Memory B cell (primary cell): Measurements from ENCODE around the gene BRICD5.

Source experiments
- ATAC-seq: fragments of 150-1000 bp; cut with Tn5 transposase; 2 replicates; pipeline ENCODE4 v1.10.0; 2021; ENCODE audit warnings: low read depth, mild to moderate bottlenecking, moderate library complexity
- DNase-seq, 2 donors: peaks; one replicate each; pipeline ENCODE4 v3.0.0; 2022; ENCODE audit warnings: low spot score in 2 of 2
- H3K27ac Mint-ChIP-seq: one replicate; pipeline ENCODE4 v1.8.0; 2022; ENCODE audit warnings: mild to moderate bottlenecking, moderate library complexity, mixed read lengths
- H3K27me3 Mint-ChIP-seq: one replicate; pipeline ENCODE4 v1.8.0; 2022; ENCODE audit warnings: mixed read lengths
- H3K36me3 Mint-ChIP-seq: one replicate; pipeline ENCODE4 v1.8.0; 2022; ENCODE audit warnings: mild to moderate bottlenecking, mixed read lengths
- H3K4me1 Mint-ChIP-seq: one replicate; pipeline ENCODE4 v1.8.0; 2022; ENCODE audit warnings: mixed read lengths
- H3K4me3 Mint-ChIP-seq: one replicate; pipeline ENCODE4 v1.8.0; 2022; ENCODE audit warnings: mild to moderate bottlenecking, moderate library complexity, mixed read lengths
- H3K9me3 Mint-ChIP-seq: one replicate; pipeline ENCODE4 v1.8.0; 2022; ENCODE audit warnings: mixed read lengths

The BRICD5 gene

DNA sequence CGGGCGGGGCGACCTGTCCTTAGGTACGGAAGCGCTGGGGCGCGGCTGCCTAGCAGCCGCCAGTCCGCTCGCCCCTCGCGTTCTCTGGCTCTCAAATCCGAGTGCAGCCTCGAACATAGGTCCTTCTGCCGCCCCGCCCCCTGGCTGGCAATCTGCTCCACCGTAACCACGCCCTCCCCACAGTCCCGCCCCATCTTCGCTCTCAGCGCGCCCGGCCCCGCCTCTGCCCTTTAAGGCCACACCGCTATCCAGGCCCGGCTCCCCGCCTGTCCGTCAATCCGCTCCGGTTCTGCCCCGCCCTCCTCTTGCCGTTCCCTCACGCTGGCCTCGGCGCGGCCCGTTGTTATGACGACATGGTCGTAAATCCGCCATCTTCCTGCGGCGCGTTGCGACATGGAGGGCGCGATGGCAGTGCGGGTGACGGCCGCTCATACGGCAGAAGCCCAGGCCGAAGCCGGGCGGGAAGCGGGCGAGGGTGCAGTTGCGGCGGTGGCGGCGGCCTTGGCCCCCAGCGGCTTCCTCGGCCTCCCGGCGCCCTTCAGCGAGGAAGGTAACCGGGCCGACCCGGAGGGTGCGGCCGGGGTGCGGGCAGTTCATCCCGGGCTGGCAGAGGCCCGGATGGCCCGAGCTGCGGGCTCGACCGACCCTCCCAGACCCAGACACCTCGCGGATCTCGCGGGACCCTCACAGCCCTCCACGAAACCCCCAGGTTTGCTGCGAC is 12.7 kb upstream of the BRICD5 start, which contains the start of gene E4F1:
Gene E4F1 (plus strand): TSS at position 371 of the 721 bp plus-strand sequence. CDS start 23 bp downstream, at position 394.
- Mint-ChIP-seq H3K36me3 (peaks cover 2% of the 10 kb centered on the region), H3K4me1 (peaks cover 7% of the 10 kb centered on the region), H3K4me3 (peak within 1 kb of the TSS; percentile 81), H3K9me3 (no peaks in the 10 kb centered on the region), H3K27me3 (no peaks in the 10 kb centered on the region), H3K27ac (peak within 1 kb of the TSS; percentile 46)
- ATAC-seq (peak; percentile 96), DNase-seq (peak; percentile 95 to 99)

DNA sequence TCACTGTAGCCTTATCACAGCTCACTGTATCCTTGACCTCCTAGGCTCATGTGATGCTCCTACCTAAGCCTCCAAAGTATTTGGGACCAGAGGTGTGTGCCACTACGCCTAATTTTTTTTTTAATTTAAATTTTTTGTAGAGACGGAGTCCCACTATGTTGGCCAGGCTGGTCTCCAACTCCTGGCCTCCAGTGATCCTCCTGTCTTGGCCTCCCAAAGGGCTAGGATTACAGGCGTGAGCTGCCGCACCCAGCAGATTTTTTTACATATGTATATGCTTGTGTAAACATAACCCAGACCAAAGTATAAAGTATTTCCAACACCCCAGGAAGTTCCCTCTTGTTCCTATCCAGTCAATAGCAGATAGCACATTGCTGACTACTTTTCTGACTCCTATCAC is 5.7 kb upstream of the BRICD5 start:
- DNase-seq, result no peak
- no peaks in the 10 kb centered on the region for H3K27me3 Mint-ChIP-seq
- H3K4me3 Mint-ChIP-seq, result peak overlapping the region; percentile 90
- peaks cover 2% of the 10 kb centered on the region for H3K36me3 Mint-ChIP-seq
- H3K27ac Mint-ChIP-seq, result no peak overlapping the region
- H3K4me1 Mint-ChIP-seq, result peaks cover 4% of the 10 kb centered on the region
- ATAC-seq, result no peak
- no peaks in the 10 kb centered on the region for H3K9me3 Mint-ChIP-seq

DNA sequence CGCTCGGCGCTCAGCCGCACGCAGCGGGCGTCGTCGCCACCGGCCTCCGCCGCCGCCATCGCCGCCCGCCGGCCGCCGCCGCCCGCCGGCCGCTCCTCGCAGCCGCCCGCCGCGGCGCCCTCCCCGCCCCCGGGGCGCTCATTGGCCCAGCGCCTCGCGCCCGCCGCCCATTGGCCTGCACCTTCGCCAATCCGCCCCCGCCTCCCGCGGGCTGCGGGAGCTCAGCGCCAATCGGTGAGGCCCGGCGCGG is 4.0 kb upstream of the BRICD5 start, which contains the start of gene PGP:
Gene PGP (minus strand): TSS at position 122 of the 250 bp plus-strand sequence. CDS start 63 bp downstream, at position 59.
- Mint-ChIP-seq H3K36me3 (peaks cover 2% of the 10 kb centered on the region), H3K9me3 (no peaks in the 10 kb centered on the region), H3K4me3 (peak within 1 kb of the TSS; percentile 90), H3K27ac (peak within 1 kb of the TSS; percentile 68), H3K4me1 (peaks cover 4% of the 10 kb centered on the region), H3K27me3 (no peaks in the 10 kb centered on the region)
- DNase-seq, result no peak
- ATAC-seq, result peak; percentile 94

DNA sequence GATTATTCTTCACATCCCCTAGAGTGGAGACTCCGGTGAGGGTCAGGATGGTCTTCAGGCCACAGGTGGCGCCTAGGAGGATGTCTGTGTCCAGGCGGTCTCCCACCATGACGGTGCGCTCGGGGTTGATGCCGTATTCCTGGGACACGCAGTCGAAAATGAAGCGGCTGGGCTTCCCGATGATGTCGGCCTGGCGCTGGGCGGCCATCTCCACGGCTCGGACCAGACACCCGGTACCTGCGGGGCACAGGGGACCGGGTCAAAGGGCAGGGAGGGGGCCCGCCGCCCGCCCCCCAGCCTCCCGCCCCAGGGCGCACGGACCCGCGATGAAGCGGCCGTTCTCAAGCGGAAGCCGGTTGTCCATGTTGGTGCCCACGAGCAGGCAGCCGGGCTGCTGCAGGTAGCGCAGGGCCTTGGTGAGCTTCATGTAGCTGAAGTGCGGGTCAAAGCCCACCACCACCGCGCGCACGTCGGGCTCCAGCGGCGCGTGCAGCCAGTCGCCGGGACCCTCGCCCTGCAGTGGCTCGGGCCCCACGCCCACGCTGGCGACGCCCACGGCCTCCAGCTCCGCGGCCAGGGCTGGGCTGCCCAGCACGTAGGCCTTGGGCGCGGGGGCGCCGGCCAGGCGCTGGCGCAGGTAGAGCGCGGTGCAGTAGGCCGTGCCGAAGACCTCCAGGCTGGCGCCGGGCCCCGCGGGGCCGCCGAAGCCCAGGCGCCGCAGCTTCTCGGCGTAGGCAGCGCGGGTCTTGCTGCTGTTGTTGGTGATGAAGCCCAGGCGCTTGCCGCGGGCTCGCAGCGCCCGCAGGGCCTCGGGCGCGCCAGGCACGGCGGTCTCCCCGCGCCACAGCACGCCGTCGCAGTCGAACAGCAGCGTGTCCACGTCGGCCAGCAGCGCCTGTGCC is 3.4 kb upstream of the BRICD5 start:
- DNase-seq, result no peak

DNA sequence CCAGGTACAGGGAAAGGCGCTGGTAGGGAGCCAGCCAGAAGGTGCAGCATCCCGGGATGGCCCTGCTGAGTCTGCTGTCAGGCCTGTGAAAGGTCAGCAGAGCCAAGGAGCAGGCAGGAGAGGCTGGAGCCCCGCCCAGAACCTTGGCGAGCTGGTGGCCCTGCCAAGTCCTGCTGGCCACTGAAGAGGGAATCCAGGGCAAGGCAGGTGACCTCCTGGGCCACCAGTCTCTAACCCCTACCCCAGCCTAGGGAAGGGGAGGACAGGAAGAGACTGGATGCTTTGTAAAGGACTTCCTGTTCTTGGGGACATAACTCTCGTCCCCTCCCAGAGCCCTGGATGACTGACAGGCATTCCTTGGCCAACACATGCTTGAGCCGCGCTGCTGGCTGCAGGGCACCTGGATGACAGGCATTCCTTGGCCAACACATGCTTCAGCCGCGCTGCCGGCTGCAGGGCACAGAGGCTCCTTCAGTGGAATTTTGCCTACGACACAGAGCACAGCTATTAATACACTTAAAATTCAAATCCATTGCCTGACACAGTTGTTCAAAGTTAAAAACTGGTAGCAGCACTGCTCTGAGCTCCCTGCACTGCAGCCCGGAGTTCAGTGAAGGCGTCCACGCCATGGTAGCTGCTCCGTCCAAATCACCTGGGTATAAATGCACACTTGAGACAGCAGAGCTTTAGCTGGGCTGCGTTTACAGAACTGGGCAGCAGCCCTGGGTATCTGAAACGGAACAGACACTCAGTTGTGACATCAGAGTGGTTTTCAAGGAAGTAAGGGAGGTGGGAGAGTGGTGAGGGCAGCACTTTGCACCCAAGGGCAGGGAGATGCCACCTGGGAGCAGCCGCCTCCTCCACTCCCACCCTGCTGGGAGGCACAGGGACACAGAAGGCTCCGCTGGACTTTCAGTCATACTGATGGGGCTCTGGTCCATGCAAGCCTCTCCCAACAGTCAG is 2.0 kb upstream of the BRICD5 start:
- Mint-ChIP-seq H3K4me3 (peak overlapping the region; percentile 68), H3K9me3 (no peaks in the 10 kb centered on the region), H3K27ac (no peak overlapping the region), H3K36me3 (peaks cover 9% of the 10 kb centered on the region), H3K27me3 (no peaks in the 10 kb centered on the region), H3K4me1 (peaks cover 7% of the 10 kb centered on the region)
- no peak for DNase-seq
- ATAC-seq, result no peak

More for the DNA sequence above, 3.4 kb upstream of the BRICD5 start:
- Mint-ChIP-seq H3K36me3 (peaks cover 2% of the 10 kb centered on the region), H3K4me3 (peak overlapping the region; percentile 68), H3K9me3 (no peaks in the 10 kb centered on the region), H3K27me3 (no peaks in the 10 kb centered on the region), H3K27ac (no peak overlapping the region), H3K4me1 (peaks cover 4% of the 10 kb centered on the region)
- peak; percentile 2 for ATAC-seq

DNA sequence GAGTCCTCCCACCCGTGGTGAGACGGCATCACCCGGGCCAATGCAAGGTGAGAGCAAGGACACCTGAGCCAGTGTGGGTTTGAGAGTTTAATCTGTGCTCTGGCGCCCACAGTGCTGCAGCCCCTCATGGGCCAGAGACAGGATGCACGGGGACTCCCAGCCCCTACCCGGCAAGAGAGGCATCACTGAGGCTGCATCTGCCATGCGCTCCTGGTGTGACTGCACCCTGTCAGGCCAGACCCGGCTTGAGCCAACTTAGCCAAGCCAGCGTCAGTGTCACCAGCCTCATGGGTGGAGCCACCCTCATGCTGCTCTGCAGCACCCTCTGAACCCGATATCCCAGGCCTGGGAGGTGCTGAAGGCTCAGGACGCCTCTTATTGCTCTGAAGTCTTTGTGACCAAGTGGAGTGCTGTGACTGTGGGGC is 1.3 kb upstream of the BRICD5 start:
- ATAC-seq, result no peak
- H3K9me3 Mint-ChIP-seq, result no peaks in the 10 kb centered on the region
- peaks cover 11% of the 10 kb centered on the region for H3K4me1 Mint-ChIP-seq
- DNase-seq, result no peak
- peaks cover 13% of the 10 kb centered on the region for H3K36me3 Mint-ChIP-seq
- H3K27ac Mint-ChIP-seq, result no peak overlapping the region
- H3K27me3 Mint-ChIP-seq, result no peaks in the 10 kb centered on the region
- H3K4me3 Mint-ChIP-seq, result no peak overlapping the region

DNA sequence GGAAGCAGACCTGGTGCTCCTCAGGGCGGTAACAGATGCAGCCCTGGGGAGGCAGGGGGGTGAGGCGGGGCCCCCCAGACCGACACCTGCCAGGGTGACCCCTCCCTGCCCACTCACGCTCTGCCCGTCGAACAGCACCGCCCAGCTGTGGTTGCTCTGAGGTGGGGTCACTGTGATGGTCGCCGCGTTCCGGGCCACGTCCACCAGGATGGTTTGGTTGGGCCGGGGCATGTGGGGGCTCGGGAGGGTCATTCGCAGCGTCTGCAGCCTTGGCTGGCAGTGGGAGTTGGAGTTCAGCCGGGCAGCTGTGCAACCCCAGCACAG is 692 bp downstream of the BRICD5 start:
- DNase-seq (no peak), ATAC-seq (no peak)
- Mint-ChIP-seq H3K4me1 (peaks cover 16% of the 10 kb centered on the region), H3K4me3 (no peak overlapping the region), H3K36me3 (peaks cover 13% of the 10 kb centered on the region), H3K27ac (no peak overlapping the region), H3K27me3 (no peaks in the 10 kb centered on the region), H3K9me3 (no peaks in the 10 kb centered on the region)

DNA sequence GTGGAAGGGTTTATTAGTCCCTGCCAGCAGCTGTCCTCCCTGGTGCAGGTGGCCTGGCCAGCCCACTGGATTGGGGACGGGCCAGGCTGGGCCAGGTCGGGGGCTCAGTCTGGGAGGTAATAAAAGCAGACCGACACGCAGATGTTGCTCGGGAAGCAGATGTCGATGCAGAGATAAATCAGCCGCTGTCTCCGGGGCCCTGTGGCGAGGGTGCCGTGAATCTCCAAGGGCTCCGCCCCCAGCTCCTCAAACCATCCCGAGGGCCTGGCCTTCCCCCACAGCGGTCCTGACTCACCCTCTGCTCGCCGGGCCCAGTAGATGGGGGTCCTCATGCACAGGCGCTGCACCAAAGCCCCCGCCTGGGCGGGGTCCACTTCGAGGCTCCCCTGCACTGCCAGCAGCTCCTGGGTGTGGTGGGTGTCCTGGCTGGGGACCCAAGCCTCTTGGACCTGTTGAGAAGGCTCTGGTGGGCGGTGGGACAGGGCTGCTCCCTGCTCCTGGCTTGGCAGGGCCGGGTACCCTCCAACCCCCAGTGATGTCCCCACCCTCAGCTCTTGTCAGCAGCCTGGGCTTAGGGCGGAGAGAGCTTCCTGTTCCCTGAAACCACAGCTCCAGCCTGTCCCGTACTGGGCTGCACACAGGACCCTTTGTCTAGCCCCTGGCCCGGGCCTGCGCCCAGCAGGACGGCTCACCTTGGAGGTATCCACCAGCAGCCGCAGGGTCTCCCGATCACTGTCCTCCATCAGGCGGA is 1.2 kb downstream of the BRICD5 start:
- H3K9me3 Mint-ChIP-seq, result no peaks in the 10 kb centered on the region
- H3K4me1 Mint-ChIP-seq, result peaks cover 19% of the 10 kb centered on the region
- ATAC-seq (no peak), DNase-seq (no peak)
- H3K27ac Mint-ChIP-seq, result no peak overlapping the region
- H3K27me3 Mint-ChIP-seq, result no peaks in the 10 kb centered on the region
- H3K36me3 Mint-ChIP-seq, result peaks cover 13% of the 10 kb centered on the region
- no peak overlapping the region for H3K4me3 Mint-ChIP-seq

DNA sequence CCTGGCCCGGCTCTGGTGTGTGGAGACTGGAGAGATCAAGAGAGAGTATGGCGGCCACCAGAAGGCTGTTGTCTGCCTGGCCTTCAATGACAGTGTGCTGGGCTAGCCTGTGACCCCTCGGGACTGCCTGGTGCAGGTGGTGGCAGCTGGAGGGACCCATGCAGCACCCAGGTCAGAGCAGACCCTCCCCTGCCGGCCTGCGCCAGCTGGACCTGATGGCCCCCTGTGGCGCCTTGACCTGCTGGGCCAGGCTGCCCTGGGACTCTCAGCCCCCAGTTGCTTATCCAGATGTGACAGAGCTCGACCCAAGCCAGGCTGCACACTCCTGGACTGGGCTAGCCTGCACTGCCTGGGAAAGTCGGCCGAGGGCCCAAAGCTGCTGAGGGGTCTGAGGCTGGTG is 1.9 kb downstream of the BRICD5 start:
- Mint-ChIP-seq H3K4me3 (no peak overlapping the region), H3K27ac (no peak overlapping the region), H3K4me1 (peaks cover 21% of the 10 kb centered on the region), H3K36me3 (peaks cover 13% of the 10 kb centered on the region), H3K27me3 (no peaks in the 10 kb centered on the region), H3K9me3 (no peaks in the 10 kb centered on the region)
- ATAC-seq, result no peak
- DNase-seq, result no peak

DNA sequence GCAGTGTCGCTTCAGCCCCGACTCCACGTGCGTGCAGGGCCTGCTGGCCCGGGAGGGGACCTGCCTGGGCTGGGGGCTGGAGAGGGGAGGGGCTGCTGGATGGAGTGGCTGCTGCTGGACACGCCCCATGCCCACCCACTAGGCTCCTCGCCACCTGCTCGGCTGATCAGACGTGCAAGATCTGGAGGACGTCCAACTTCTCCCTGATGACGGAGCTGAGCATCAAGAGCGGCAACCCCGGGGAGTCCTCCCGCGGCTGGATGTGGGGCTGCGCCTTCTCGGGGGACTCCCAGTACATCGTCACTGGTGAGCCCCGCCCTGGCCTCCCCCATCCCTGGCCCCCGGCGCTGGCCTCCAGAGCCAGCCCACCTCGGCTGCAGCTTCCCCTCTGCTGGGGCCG is 2.4 kb downstream of the BRICD5 start:
- no peaks in the 10 kb centered on the region for H3K27me3 Mint-ChIP-seq
- peaks cover 12% of the 10 kb centered on the region for H3K36me3 Mint-ChIP-seq
- no peaks in the 10 kb centered on the region for H3K9me3 Mint-ChIP-seq
- no peak for DNase-seq
- H3K4me3 Mint-ChIP-seq, result no peak overlapping the region
- peaks cover 23% of the 10 kb centered on the region for H3K4me1 Mint-ChIP-seq
- H3K27ac Mint-ChIP-seq, result no peak overlapping the region
- ATAC-seq, result no peak

DNA sequence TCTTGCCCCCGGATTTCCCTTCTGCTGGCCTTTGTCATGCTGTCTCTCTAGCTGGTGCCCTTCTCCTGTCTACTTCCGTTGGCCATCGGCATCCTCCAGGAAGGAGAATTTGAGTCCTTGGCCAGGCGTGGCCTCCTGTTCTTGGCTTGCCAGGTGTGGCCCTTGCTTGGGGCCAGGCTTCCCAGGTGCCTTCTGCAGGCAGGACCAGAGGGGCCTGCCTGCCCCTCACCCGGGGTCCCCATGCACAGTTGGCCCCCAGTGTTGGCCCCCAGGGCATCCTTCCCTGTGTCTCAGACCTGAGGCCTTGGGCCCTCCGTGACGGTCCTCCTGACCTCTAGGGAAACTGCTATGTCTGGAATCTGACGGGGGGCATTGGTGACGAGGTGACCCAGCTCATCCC is 2.8 kb downstream of the BRICD5 start:
- H3K27me3 Mint-ChIP-seq, result no peaks in the 10 kb centered on the region
- peaks cover 23% of the 10 kb centered on the region for H3K4me1 Mint-ChIP-seq
- peak overlapping the region; percentile 13 for H3K27ac Mint-ChIP-seq
- H3K4me3 Mint-ChIP-seq, result peak overlapping the region; percentile 46
- H3K9me3 Mint-ChIP-seq, result no peaks in the 10 kb centered on the region
- DNase-seq (no peak), ATAC-seq (no peak)
- H3K36me3 Mint-ChIP-seq, result peaks cover 11% of the 10 kb centered on the region

DNA sequence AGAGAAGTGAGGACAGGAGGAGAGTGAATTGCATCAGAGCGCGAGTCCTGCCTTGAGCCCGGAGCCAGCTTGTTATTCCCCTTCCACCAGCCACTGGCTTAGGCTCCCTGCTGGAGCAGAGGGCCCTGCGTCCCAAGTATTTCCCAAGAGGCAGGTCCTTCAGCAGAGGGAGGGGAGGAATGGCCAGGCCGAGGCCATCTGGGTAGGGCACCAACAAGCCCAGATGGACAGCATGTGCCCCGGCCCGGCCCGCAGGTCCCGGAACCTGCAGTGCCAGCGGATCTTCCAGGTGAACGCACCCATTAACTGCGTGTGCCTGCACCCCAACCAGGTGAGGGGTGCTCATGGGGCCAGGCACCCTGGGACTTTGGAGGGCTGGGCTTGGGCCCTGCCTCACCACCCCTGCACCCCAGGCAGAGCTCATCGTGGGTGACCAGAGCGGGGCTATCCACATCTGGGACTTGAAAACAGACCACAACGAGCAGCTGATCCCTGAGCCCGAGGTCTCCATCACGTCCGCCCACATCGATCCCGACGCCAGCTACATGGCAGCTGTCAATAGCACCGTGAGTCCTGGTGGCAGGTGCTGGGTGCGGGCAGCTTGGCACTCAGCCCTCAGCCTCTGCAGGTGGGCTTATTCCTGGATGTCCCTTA is 3.8 kb downstream of the BRICD5 start:
- no peaks in the 10 kb centered on the region for H3K27me3 Mint-ChIP-seq
- H3K27ac Mint-ChIP-seq, result no peak overlapping the region
- no peak for DNase-seq
- H3K4me3 Mint-ChIP-seq, result no peak overlapping the region
- H3K36me3 Mint-ChIP-seq, result peaks cover 11% of the 10 kb centered on the region
- ATAC-seq, result no peak
- no peaks in the 10 kb centered on the region for H3K9me3 Mint-ChIP-seq
- peaks cover 23% of the 10 kb centered on the region for H3K4me1 Mint-ChIP-seq

DNA sequence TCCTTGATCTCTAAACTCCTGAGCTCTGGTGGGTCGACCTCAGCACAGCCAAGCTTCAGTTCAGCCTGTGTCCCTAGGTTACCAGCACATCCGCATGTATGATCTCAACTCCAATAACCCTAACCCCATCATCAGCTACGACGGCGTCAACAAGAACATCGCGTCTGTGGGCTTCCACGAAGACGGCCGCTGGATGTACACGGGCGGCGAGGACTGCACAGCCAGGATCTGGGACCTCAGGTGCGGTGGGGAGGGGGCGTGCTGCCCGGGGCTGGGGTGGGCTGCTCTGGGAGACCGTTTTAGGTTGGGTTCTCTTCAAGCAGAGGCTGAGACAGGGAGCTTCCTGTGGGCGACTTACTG is 4.3 kb downstream of the BRICD5 start:
- H3K27ac Mint-ChIP-seq, result peak overlapping the region; percentile 91
- no peaks in the 10 kb centered on the region for H3K9me3 Mint-ChIP-seq
- H3K4me3 Mint-ChIP-seq, result peak overlapping the region; percentile 91
- H3K36me3 Mint-ChIP-seq, result peaks cover 11% of the 10 kb centered on the region
- no peak for DNase-seq
- peaks cover 21% of the 10 kb centered on the region for H3K4me1 Mint-ChIP-seq
- H3K27me3 Mint-ChIP-seq, result no peaks in the 10 kb centered on the region
- no peak for ATAC-seq
